Measurements from ENCODE around the gene ARHGEF28. TPM values are rescaled to one million over a fixed set of nuclear protein-coding genes. Genes with fewer than 3 reads are reported as not detected.

The ARHGEF28 gene
- total and polyA plus RNA-seq, 2 experiments from 2014 or later, result 3.5 to 11.2 TPM

- TF ChIP-seq EZH2phosphoT487 (IDR thresholded peaks at IDR 0.05; ENCODE audit: low read depth, severe bottlenecking, unreplicated experiment), result no peak
- no peak for TF ChIP-seq CTCF (IDR thresholded peaks at IDR 0.05; ENCODE audit: poor library complexity)
- TF ChIP-seq EZH2 (IDR thresholded peaks at IDR 0.05; ENCODE audit: borderline replicate concordance), result no peak
- H3K4me1 ChIP-seq (ENCODE audit: insufficient read depth), result peaks cover 10% of the 10 kb centered on the region
- H3K36me3 ChIP-seq (replicated peaks; ENCODE audit: insufficient read depth, low read depth), result no peaks in the 10 kb centered on the region
- no peak for DNase-seq (ENCODE audit: low spot score)
- no peak overlapping the region for H3K27ac ChIP-seq
- H3K4me3 ChIP-seq, result no peak overlapping the region
- no peak overlapping the region for H3K4me2 ChIP-seq
- WGBS (ENCODE audit: low lambda C conversion rate, missing lambda C conversion rate), result 86% methylated on average over 5 of the region's 5 CpGs
- H2AFZ ChIP-seq, result no peak overlapping the region
- H3K79me2 ChIP-seq, result no peaks in the 10 kb centered on the region
- no peaks in the 10 kb centered on the region for H3K9me2 ChIP-seq (replicated peaks; ENCODE audit: insufficient read depth)
- H3K27me3 ChIP-seq, result no peaks in the 10 kb centered on the region
- H3K9me3 ChIP-seq (ENCODE audit: low read depth), result no peaks in the 10 kb centered on the region
- H4K20me1 ChIP-seq (ENCODE audit: insufficient read depth, poor library complexity, severe bottlenecking), result no peaks in the 10 kb centered on the region
Observed at GRCh38 chr5:73776405-73776804, 150.4 kb downstream of the ARHGEF28 start.

- H3K27ac ChIP-seq, result no peak overlapping the region
- TF ChIP-seq CTCF (IDR thresholded peaks at IDR 0.05; ENCODE audit: poor library complexity), result no peak
- no peak for TF ChIP-seq EZH2 (IDR thresholded peaks at IDR 0.05; ENCODE audit: borderline replicate concordance)
- no peak for TF ChIP-seq EZH2phosphoT487 (IDR thresholded peaks at IDR 0.05; ENCODE audit: low read depth, severe bottlenecking, unreplicated experiment)
- H2AFZ ChIP-seq, result no peak overlapping the region
- H3K4me2 ChIP-seq, result no peak overlapping the region
- no peaks in the 10 kb centered on the region for H3K9me3 ChIP-seq (ENCODE audit: low read depth)
- H3K4me3 ChIP-seq, result no peak overlapping the region
- H3K79me2 ChIP-seq, result no peaks in the 10 kb centered on the region
- no peak for DNase-seq (ENCODE audit: low spot score)
- no peaks in the 10 kb centered on the region for H3K27me3 ChIP-seq
- H3K4me1 ChIP-seq (ENCODE audit: insufficient read depth), result peaks cover 10% of the 10 kb centered on the region
- no peaks in the 10 kb centered on the region for H3K36me3 ChIP-seq (replicated peaks; ENCODE audit: insufficient read depth, low read depth)
- WGBS (ENCODE audit: low lambda C conversion rate, missing lambda C conversion rate), result 87% methylated on average over 2 of the region's 2 CpGs
- no peaks in the 10 kb centered on the region for H3K9me2 ChIP-seq (replicated peaks; ENCODE audit: insufficient read depth)
- H4K20me1 ChIP-seq (ENCODE audit: insufficient read depth, poor library complexity, severe bottlenecking), result no peaks in the 10 kb centered on the region
Observed at GRCh38 chr5:73777192-73777591, 151.2 kb downstream of the ARHGEF28 start.

GRCh38 chr5:73780302-73781080, 154.5 kb downstream of the ARHGEF28 start:
- Histone ChIP-seq H3K79me2 (no peaks in the 10 kb centered on the region), H4K20me1 (ENCODE audit: insufficient read depth, poor library complexity, severe bottlenecking) (no peaks in the 10 kb centered on the region), H3K27ac (peak overlapping the region; percentile 72), H3K4me3 (no peak overlapping the region), H3K4me2 (no peak overlapping the region), H3K9me3 (ENCODE audit: low read depth) (no peaks in the 10 kb centered on the region), H3K27me3 (no peaks in the 10 kb centered on the region), H3K4me1 (ENCODE audit: insufficient read depth) (peaks cover 10% of the 10 kb centered on the region), H2AFZ (no peak overlapping the region), H3K9me2 (replicated peaks; ENCODE audit: insufficient read depth) (no peaks in the 10 kb centered on the region), H3K36me3 (replicated peaks; ENCODE audit: insufficient read depth, low read depth) (no peaks in the 10 kb centered on the region)
- TF ChIP-seq EZH2phosphoT487 (IDR thresholded peaks at IDR 0.05; ENCODE audit: low read depth, severe bottlenecking, unreplicated experiment), result no peak
- TF ChIP-seq EZH2 (IDR thresholded peaks at IDR 0.05; ENCODE audit: borderline replicate concordance), result no peak
- no peak for TF ChIP-seq CTCF (IDR thresholded peaks at IDR 0.05; ENCODE audit: poor library complexity)
- WGBS (ENCODE audit: low lambda C conversion rate, missing lambda C conversion rate), result 83% methylated on average over 11 of the region's 11 CpGs
- DNase-seq (ENCODE audit: low spot score), result peak; percentile 51
